ENCODE measurements around the gene SIAH3. TPM values are rescaled to one million over a fixed set of nuclear protein-coding genes. Genes with fewer than 3 reads are reported as not detected.

The SIAH3 gene
- total RNA-seq, 1 experiment from 2014 or later: not detected

DNA sequence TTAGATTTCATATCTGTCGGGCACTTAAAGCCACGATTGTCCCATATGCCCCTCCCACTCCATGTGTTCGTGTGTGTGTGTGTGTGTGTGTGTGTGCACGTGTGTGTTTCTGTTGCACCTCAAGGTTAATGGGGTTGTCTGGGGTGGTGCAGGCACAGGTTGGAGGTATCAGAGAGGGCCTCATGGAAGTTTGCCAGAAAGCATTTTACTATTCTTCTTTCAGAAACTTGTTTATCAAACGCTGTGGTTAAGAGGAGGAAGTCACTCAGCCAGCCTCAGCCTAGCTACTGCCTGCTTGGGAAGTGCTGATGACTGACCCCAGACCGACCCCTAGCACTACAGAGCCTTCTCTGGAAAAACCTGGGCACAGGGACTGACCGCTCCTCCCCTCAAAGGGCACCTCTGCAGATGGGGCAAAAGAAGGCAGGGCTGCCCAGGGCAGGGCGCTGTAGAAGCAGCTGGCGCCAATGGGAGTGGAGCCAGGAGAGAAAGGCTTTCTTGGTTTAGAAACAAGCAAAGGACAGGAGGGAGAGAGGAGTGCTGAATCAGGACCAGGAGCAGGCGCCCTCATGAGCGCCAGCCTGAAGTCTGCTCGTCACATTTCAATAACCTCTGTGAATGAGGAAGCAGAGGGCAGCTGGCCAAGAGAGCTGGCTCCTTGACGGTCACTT, 3.9 kb downstream of the SIAH3 start:
- no TSS peak for BruUV-seq (replicated peaks)
- POLR2A ChIA-PET: no interaction called here

More for the DNA sequence above, 3.9 kb downstream of the SIAH3 start:
- Histone ChIP-seq H4K20me1 (ENCODE audit: insufficient read depth) (no peaks in the 10 kb centered on the region), H3K79me2 (ENCODE audit: insufficient read depth, low read length) (no peaks in the 10 kb centered on the region), H3K27ac (ENCODE audit: low read depth, low read length) (no peak overlapping the region), H3K9me3 (ENCODE audit: control insufficient read depth in 1 of 2, insufficient read depth in 1 of 2, low read depth in 1 of 2, low read length in 2 of 2) (no peaks in the 10 kb centered on the region), H3K4me1 (ENCODE audit: control insufficient read depth in 1 of 2, insufficient read depth in 2 of 2, low read length in 2 of 2) (peaks cover 2 to 6% of the 10 kb centered on the region in 2 experiments; a peak in 2 of 4 replicates), H2AFZ (ENCODE audit: low read depth, low read length, poor library complexity, severe bottlenecking) (no peak overlapping the region), H3K4me2 (ENCODE audit: low read length) (no peak overlapping the region), H3K4me3 (replicated peaks in 1 of 2; ENCODE audit: low read depth in 1 of 2, low read length in 2 of 2) (no peak overlapping the region), H3K9ac (ENCODE audit: low read length) (no peak overlapping the region), H3K36me3 (ENCODE audit: control insufficient read depth in 1 of 2, insufficient read depth in 2 of 2, low read length in 2 of 2) (no peaks in the 10 kb centered on the region), H3K9me2 (ENCODE audit: insufficient read depth) (no peaks in the 10 kb centered on the region), H3K27me3 (ENCODE audit: insufficient read depth, low read length) (peaks cover 15% of the 10 kb centered on the region; the same call in 1 of the 2 replicates)
- no peak for ATAC-seq
- DNase-seq (ENCODE audit: low read depth, low spot score): no peak
- ChIA-PET RAD21 (ENCODE audit: low non-redundant PET in 1 of 2, low total read pairs in 2 of 2, uncharacterized antibody in 2 of 2, unreplicated experiment in 2 of 2) (no interaction called here), CTCF (no interaction called here)
- intact Hi-C loops (cut with micrococcal nuclease): no loop called here
- TF ChIP-seq CBX3 (IDR thresholded peaks at IDR 0.05; ENCODE audit: low read depth): no peak
- no peak for TF ChIP-seq FOSL1 (IDR thresholded peaks at IDR 0.05; ENCODE audit: low read depth)
- TF ChIP-seq, protein P1, sequence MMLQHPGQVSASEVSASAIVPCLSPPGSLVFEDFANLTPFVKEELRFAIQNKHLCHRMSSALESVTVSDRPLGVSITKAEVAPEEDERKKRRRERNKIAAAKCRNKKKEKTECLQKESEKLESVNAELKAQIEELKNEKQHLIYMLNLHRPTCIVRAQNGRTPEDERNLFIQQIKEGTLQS (IDR thresholded peaks at IDR 0.05): no peak
- TF ChIP-seq, protein P2, sequence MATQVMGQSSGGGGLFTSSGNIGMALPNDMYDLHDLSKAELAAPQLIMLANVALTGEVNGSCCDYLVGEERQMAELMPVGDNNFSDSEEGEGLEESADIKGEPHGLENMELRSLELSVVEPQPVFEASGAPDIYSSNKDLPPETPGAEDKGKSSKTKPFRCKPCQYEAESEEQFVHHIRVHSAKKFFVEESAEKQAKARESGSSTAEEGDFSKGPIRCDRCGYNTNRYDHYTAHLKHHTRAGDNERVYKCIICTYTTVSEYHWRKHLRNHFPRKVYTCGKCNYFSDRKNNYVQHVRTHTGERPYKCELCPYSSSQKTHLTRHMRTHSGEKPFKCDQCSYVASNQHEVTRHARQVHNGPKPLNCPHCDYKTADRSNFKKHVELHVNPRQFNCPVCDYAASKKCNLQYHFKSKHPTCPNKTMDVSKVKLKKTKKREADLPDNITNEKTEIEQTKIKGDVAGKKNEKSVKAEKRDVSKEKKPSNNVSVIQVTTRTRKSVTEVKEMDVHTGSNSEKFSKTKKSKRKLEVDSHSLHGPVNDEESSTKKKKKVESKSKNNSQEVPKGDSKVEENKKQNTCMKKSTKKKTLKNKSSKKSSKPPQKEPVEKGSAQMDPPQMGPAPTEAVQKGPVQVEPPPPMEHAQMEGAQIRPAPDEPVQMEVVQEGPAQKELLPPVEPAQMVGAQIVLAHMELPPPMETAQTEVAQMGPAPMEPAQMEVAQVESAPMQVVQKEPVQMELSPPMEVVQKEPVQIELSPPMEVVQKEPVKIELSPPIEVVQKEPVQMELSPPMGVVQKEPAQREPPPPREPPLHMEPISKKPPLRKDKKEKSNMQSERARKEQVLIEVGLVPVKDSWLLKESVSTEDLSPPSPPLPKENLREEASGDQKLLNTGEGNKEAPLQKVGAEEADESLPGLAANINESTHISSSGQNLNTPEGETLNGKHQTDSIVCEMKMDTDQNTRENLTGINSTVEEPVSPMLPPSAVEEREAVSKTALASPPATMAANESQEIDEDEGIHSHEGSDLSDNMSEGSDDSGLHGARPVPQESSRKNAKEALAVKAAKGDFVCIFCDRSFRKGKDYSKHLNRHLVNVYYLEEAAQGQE (IDR thresholded peaks at IDR 0.05; ENCODE audit: low read depth): no peak
- no peak for TF ChIP-seq SRF (IDR thresholded peaks at IDR 0.05; ENCODE audit: low read depth)
- no peak for TF ChIP-seq ZNF274 (IDR thresholded peaks at IDR 0.05; ENCODE audit: low read depth, low read length)
- no peak for TF ChIP-seq EZH2 (IDR thresholded peaks at IDR 0.05)
- TF ChIP-seq POLR2A (IDR thresholded peaks at IDR 0.05; ENCODE audit: borderline replicate concordance, extremely low read depth, insufficient read depth, insufficient read length): no peak
- TF ChIP-seq, protein P3, sequence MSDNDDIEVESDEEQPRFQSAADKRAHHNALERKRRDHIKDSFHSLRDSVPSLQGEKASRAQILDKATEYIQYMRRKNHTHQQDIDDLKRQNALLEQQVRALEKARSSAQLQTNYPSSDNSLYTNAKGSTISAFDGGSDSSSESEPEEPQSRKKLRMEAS (IDR thresholded peaks at IDR 0.05): no peak
- no peak for TF ChIP-seq ZFX (IDR thresholded peaks at IDR 0.05)
- TF ChIP-seq RAD21 (IDR thresholded peaks at IDR 0.05; ENCODE audit: low read depth): no peak
- TF ChIP-seq TCF7L2 (IDR thresholded peaks at IDR 0.05; ENCODE audit: borderline replicate concordance, extremely low read depth, insufficient read depth, insufficient read length): no peak
- TF ChIP-seq CEBPB (IDR thresholded peaks at IDR 0.05; ENCODE audit: low read depth): no peak
- TF ChIP-seq JUND (IDR thresholded peaks at IDR 0.05): no peak
- TF ChIP-seq, protein P4, sequence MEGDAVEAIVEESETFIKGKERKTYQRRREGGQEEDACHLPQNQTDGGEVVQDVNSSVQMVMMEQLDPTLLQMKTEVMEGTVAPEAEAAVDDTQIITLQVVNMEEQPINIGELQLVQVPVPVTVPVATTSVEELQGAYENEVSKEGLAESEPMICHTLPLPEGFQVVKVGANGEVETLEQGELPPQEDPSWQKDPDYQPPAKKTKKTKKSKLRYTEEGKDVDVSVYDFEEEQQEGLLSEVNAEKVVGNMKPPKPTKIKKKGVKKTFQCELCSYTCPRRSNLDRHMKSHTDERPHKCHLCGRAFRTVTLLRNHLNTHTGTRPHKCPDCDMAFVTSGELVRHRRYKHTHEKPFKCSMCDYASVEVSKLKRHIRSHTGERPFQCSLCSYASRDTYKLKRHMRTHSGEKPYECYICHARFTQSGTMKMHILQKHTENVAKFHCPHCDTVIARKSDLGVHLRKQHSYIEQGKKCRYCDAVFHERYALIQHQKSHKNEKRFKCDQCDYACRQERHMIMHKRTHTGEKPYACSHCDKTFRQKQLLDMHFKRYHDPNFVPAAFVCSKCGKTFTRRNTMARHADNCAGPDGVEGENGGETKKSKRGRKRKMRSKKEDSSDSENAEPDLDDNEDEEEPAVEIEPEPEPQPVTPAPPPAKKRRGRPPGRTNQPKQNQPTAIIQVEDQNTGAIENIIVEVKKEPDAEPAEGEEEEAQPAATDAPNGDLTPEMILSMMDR (IDR thresholded peaks at IDR 0.05 in 2 of 3, conservative IDR thresholded peaks at IDR 0.05 in 1 of 3; ENCODE audit: borderline replicate concordance in 1 of 3, insufficient read depth in 1 of 3, low read depth in 2 of 3, low read length in 2 of 3): no peak
- TF ChIP-seq, protein P5, sequence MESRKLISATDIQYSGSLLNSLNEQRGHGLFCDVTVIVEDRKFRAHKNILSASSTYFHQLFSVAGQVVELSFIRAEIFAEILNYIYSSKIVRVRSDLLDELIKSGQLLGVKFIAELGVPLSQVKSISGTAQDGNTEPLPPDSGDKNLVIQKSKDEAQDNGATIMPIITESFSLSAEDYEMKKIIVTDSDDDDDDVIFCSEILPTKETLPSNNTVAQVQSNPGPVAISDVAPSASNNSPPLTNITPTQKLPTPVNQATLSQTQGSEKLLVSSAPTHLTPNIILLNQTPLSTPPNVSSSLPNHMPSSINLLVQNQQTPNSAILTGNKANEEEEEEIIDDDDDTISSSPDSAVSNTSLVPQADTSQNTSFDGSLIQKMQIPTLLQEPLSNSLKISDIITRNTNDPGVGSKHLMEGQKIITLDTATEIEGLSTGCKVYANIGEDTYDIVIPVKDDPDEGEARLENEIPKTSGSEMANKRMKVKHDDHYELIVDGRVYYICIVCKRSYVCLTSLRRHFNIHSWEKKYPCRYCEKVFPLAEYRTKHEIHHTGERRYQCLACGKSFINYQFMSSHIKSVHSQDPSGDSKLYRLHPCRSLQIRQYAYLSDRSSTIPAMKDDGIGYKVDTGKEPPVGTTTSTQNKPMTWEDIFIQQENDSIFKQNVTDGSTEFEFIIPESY (IDR thresholded peaks at IDR 0.05; ENCODE audit: extremely low read depth, insufficient replicate concordance, low read length): no peak
- TF ChIP-seq SP1 (IDR thresholded peaks at IDR 0.05; ENCODE audit: low read depth): no peak
- no peak for TF ChIP-seq ELF1 (IDR thresholded peaks at IDR 0.05; ENCODE audit: borderline replicate concordance, low read depth)
- no peak for TF ChIP-seq EZH2phosphoT487 (IDR thresholded peaks at IDR 0.05; ENCODE audit: borderline replicate concordance)
- no peak for TF ChIP-seq SIN3A (IDR thresholded peaks at IDR 0.05; ENCODE audit: low read depth)
